Suprapubic skin (tissue), 4 donors: ENCODE data around the gene MYB. TPM values are rescaled to one million over a fixed set of nuclear protein-coding genes. Genes with fewer than 3 reads are reported as not detected.
"Not testable (repeated sequence)": the region's sequence is repeated elsewhere in the genome, so short reads cannot be mapped to it uniquely, and the experiment has no call there.

Experiments used
- DNase-seq, 2 donors: peaks; one replicate each; pipeline ENCODE4 v3.0.0-alpha.2; 2019; ENCODE audit warnings: low spot score in 2 of 2
- H3K27ac ChIP-seq: fragments of 200-600 bp; sonication (generic); one replicate; pipeline ENCODE4 v1.5.1; 2019
- H3K27me3 ChIP-seq: fragments of 200-600 bp; sonication (generic); one replicate; pipeline ENCODE4 v1.5.1; 2019
- H3K36me3 ChIP-seq: fragments of 200-600 bp; sonication (generic); one replicate; pipeline ENCODE4 v1.5.1; 2019
- H3K4me1 ChIP-seq: fragments of 200-600 bp; sonication (generic); one replicate; pipeline ENCODE4 v1.5.1; 2019
- H3K4me3 ChIP-seq: fragments of 200-600 bp; sonication (generic); one replicate; pipeline ENCODE4 v1.5.1; 2019; ENCODE audit warnings: mild to moderate bottlenecking
- H3K9me3 ChIP-seq: fragments of 200-600 bp; sonication (generic); one replicate; pipeline ENCODE4 v1.5.1; 2019
- CTCF ChIP-seq, 2 donors: fragments of 200-600 bp in 1 of 2; fragments of 450-650 bp in 1 of 2; sonication (generic) in 1 of 2; IDR thresholded peaks; one replicate each; pipeline ENCODE4 v1.5.1; 2016 to 2019; ENCODE audit warnings: antibody characterized with exemption in 2 of 2, mild to moderate bottlenecking in 1 of 2, moderate library complexity in 1 of 2
- EP300 ChIP-seq: sonication (generic); formaldehyde crosslinking; IDR thresholded peaks from one replicate; pipeline ENCODE4 v1.6.1; 2017; ENCODE audit warnings: antibody characterized with exemption
- POLR2A ChIP-seq, 2 donors: fragments of 450-650 bp; IDR thresholded peaks; one replicate each; pipeline ENCODE4 v1.6.1; 2017; ENCODE audit warnings: antibody characterized with exemption in 2 of 2, mild to moderate bottlenecking in 2 of 2, moderate library complexity in 2 of 2
- POLR2AphosphoS5 ChIP-seq, 3 donors: sonication (generic); formaldehyde crosslinking; IDR thresholded peaks; one replicate each; pipeline ENCODE4 v1.6.1; 2017; ENCODE audit warnings: antibody characterized with exemption in 3 of 3
- WGBS: methylation state at CpG from one replicate; pipeline ENCODE4 v1.1.5; 2018; 5-methylcytosine and 5-hydroxymethylcytosine counted together
- total RNA-seq, 4 donors: library from RNA; depleted of rRNA; stranded (reverse); fragments of >200 nt; gene quantifications; one replicate each; pipeline ENCODE4 v1.1.0, GENCODE V29; 2016

Gene MYB
- total RNA-seq, 4 donors from 2014 or later = 5.1 to 18.0 (median 8.8) TPM

DNA sequence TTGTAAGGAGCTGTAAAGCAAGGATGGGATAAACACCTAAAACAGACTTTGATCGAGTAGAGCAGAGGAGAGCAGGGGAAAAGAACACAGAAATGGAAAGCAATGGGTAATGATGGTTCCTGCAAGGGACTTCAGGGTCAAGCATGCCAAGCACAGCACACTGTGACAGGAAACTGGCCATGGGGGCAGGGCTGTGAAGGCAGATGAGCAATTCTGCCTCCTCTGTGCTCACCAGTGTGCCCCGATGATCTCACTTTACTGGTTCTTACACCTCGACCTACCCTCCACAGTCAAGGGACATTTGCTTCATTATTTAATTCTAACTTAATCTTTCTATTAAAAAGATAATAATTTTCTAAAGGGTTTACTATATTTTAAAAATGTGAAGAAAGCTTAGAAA, 21.6 kb upstream of the MYB start:
- Histone ChIP-seq H3K4me1 (no peaks in the 10 kb centered on the region), H3K27me3 (peaks cover 3% of the 10 kb centered on the region), H3K9me3 (no peaks in the 10 kb centered on the region), H3K27ac (no peak overlapping the region), H3K36me3 (no peaks in the 10 kb centered on the region), H3K4me3 (no peak overlapping the region)
- no peak for DNase-seq
- 66% methylated on average over 3 of the region's 3 CpGs for WGBS
- TF ChIP-seq POLR2AphosphoS5 (IDR thresholded peaks at IDR 0.05) (no peak), CTCF (IDR thresholded peaks at IDR 0.05) (no peak), EP300 (no peak), POLR2A (IDR thresholded peaks at IDR 0.05) (no peak)

DNA sequence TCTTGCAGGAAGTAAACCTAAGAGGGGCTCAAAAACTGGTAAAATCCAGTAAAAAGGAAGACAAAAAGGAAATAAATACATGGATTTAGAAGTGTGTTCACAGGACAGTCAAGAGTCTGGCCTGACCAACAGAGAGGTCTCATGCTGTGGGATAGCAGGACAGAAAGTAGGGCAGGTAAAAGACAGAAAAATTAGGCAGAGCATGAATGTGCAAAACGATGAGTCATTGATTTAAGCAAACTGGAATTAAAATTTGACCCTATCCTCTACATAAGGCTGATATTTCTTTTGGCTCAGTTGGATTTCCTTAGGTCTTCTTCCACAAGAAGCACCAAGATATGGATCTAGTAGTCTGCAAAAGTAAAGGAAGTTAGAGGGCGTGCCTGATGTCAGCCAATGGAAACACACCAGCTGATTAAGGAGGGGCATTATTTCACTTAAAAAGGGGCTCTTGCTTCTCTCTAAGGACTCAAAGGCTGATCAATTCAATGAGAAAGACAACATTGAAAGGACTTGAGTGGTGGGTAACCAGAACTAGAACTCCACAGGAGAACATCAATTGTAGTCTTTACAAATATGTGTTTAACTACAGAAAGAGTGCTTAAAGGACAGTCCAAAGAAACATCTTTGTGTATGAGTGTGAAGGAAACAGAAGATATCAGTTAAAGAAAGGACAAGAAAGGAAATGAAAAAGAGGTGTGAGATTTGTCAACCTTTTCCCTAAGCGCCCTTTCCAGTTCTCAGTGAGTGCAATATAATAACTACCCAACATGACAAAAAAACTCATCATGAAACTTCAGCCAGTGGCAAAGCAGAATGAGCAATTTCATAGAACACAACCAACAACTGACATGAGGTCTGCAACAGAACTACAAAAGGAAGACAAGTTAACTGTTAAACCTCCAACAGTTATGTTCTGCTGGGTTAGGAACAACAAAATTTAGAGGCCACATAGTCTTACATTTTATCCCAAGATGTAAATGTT, 19.4 kb upstream of the MYB start:
- no peak for DNase-seq
- Histone ChIP-seq H3K36me3 (no peaks in the 10 kb centered on the region), H3K4me1 (no peaks in the 10 kb centered on the region), H3K27me3 (peaks cover 3% of the 10 kb centered on the region), H3K4me3 (no peak overlapping the region), H3K9me3 (no peaks in the 10 kb centered on the region), H3K27ac (no peak overlapping the region)
- no peak for TF ChIP-seq CTCF (IDR thresholded peaks at IDR 0.05)
- TF ChIP-seq EP300 = no peak
- no peak for TF ChIP-seq POLR2AphosphoS5 (IDR thresholded peaks at IDR 0.05)
- TF ChIP-seq POLR2A (IDR thresholded peaks at IDR 0.05) = no peak
- WGBS = 77% methylated on average over 3 of the region's 3 CpGs

GRCh38 chr6:135162678-135163439, 18.2 kb upstream of the MYB start:
- no peak for TF ChIP-seq EP300
- TF ChIP-seq POLR2AphosphoS5 (IDR thresholded peaks at IDR 0.05) = no peak
- peak; percentile 27 to 67 for TF ChIP-seq CTCF (IDR thresholded peaks at IDR 0.05)
- no peak for TF ChIP-seq POLR2A (IDR thresholded peaks at IDR 0.05)
- Histone ChIP-seq H3K4me3 (no peak overlapping the region), H3K4me1 (no peaks in the 10 kb centered on the region), H3K27me3 (peaks cover 3% of the 10 kb centered on the region), H3K27ac (no peak overlapping the region), H3K9me3 (no peaks in the 10 kb centered on the region), H3K36me3 (no peaks in the 10 kb centered on the region)
- WGBS = 35% methylated on average over 10 of the region's 10 CpGs
- DNase-seq = no peak

GRCh38 chr6:135163440-135163738, 17.7 kb upstream of the MYB start:
- no peak overlapping the region for H3K4me3 ChIP-seq
- no peak overlapping the region for H3K27ac ChIP-seq
- TF ChIP-seq POLR2A (IDR thresholded peaks at IDR 0.05) (no peak), POLR2AphosphoS5 (IDR thresholded peaks at IDR 0.05) (no peak), CTCF (IDR thresholded peaks at IDR 0.05) (no peak), EP300 (no peak)
- H3K36me3 ChIP-seq = no peaks in the 10 kb centered on the region
- WGBS = 86% methylated on average over 3 of the region's 3 CpGs
- H3K4me1 ChIP-seq = no peaks in the 10 kb centered on the region
- H3K27me3 ChIP-seq = peaks cover 3% of the 10 kb centered on the region
- no peaks in the 10 kb centered on the region for H3K9me3 ChIP-seq
- no peak for DNase-seq

- not testable (repeated sequence) for H3K27ac ChIP-seq, DNase-seq, H3K27me3 ChIP-seq, H3K4me3 ChIP-seq, H3K4me1 ChIP-seq, H3K36me3 ChIP-seq, H3K9me3 ChIP-seq
- WGBS = 95% methylated on average over 6 of the region's 6 CpGs
These were observed 16.7 kb upstream of the MYB start for GRCh38 chr6:135164387-135164786.
